HG02852 (cell line): ENCODE data around the gene GSTM3.
"Not testable (repeated sequence)": the region's sequence is repeated elsewhere in the genome, so short reads cannot be mapped to it uniquely, and the experiment has no call there.

ENCODE experiments used
- ATAC-seq: cut with Tn5 transposase; IDR thresholded peaks from one replicate; pipeline ENCODE4 v1.9.1; 2021; ENCODE audit warnings: mild to moderate bottlenecking, moderate library complexity; ENCODE audit not compliant: unreplicated experiment

The GSTM3 gene

GRCh38 chr1:109732390-109732881, 8.4 kb downstream of the GSTM3 start:
- ATAC-seq, result no peak

GRCh38 chr1:109730666-109731065, 10.2 kb downstream of the GSTM3 start:
- no peak for ATAC-seq

- no peak for ATAC-seq
These were observed 12.0 kb downstream of the GSTM3 start for GRCh38 chr1:109728870-109729269.

- no peak for ATAC-seq
These were observed 14.0 kb downstream of the GSTM3 start for GRCh38 chr1:109726728-109727373.

- ATAC-seq, result no peak
These were observed 14.8 kb downstream of the GSTM3 start for GRCh38 chr1:109726007-109726406.

GRCh38 chr1:109725510-109725909, 15.3 kb downstream of the GSTM3 start:
- no peak for ATAC-seq

GRCh38 chr1:109724933-109725332, 15.9 kb downstream of the GSTM3 start:
- ATAC-seq, result no peak

- ATAC-seq, result no peak
These were observed 17.7 kb downstream of the GSTM3 start for GRCh38 chr1:109722908-109723691.

- no peak for ATAC-seq
These were observed 18.9 kb downstream of the GSTM3 start for GRCh38 chr1:109721971-109722370.

- ATAC-seq, result no peak
These were observed 19.8 kb downstream of the GSTM3 start for GRCh38 chr1:109721042-109721441.

GRCh38 chr1:109719337-109719837, 21.5 kb downstream of the GSTM3 start:
- no peak for ATAC-seq

GRCh38 chr1:109718495-109718894, 22.3 kb downstream of the GSTM3 start:
- ATAC-seq, result no peak

GRCh38 chr1:109717729-109718128, 23.1 kb downstream of the GSTM3 start:
- ATAC-seq, result no peak

GRCh38 chr1:109716570-109717090, 24.2 kb downstream of the GSTM3 start:
- no peak for ATAC-seq

- no peak for ATAC-seq
These were observed 24.7 kb downstream of the GSTM3 start for GRCh38 chr1:109716121-109716520.

GRCh38 chr1:109714661-109715372, 26.0 kb downstream of the GSTM3 start:
- no peak for ATAC-seq

- ATAC-seq, result no peak
These were observed 27.2 kb downstream of the GSTM3 start for GRCh38 chr1:109713636-109714035.

GRCh38 chr1:109712321-109712864, 28.4 kb downstream of the GSTM3 start:
- ATAC-seq, result no peak

- ATAC-seq, result not testable (repeated sequence)
These were observed 29.1 kb downstream of the GSTM3 start, which contains the start of gene GSTM5 for GRCh38 chr1:109711593-109712320. Gene GSTM5 (plus strand): TSS chr1:109712251. CDS start chr1:109712313, 62 bp downstream.

GRCh38 chr1:109709822-109710221, 31.0 kb downstream of the GSTM3 start:
- not testable (repeated sequence) for ATAC-seq
